ENCODE measurements around the gene SPATA2L.

SPATA2L gene

GRCh38 chr16:89701425-89702406 is at the start of gene SPATA2L:
SPATA2L (minus strand) TSS chr16:89701705; CDS start chr16:89701232, 473 bp downstream.
- Histone ChIP-seq H3K4me1 (ENCODE audit: insufficient read depth, low read length) (peaks cover 8% of the 10 kb centered on the region), H3K36me3 (ENCODE audit: insufficient read depth, low read length) (no peaks in the 10 kb centered on the region), H3K9me3 (ENCODE audit: low read length) (no peaks in the 10 kb centered on the region), H3K27me3 (ENCODE audit: control insufficient read depth in 1 of 2, insufficient read depth in 2 of 2, low read length in 2 of 2) (peaks cover 0 to 40% of the 10 kb centered on the region in 2 donors), H3K27ac (ENCODE audit: low read depth, low read length) (peak within 1 kb of the TSS; percentile 1), H3K9ac (ENCODE audit: low read length) (no peak within 1 kb of the TSS), H3K4me3 (ENCODE audit: low read depth in 1 of 2, low read length in 2 of 2) (peak within 1 kb of the TSS; percentile 50 to 58)

GRCh38 chr16:89749637-89750036 is 48.1 kb upstream of the SPATA2L start:
- no peak overlapping the region for H3K9ac ChIP-seq (ENCODE audit: low read length)
- H3K27ac ChIP-seq (ENCODE audit: low read depth, low read length), result no peak overlapping the region
- H3K36me3 ChIP-seq (ENCODE audit: insufficient read depth, low read length), result no peaks in the 10 kb centered on the region
- H3K4me1 ChIP-seq (ENCODE audit: insufficient read depth, low read length), result no peaks in the 10 kb centered on the region
- H3K9me3 ChIP-seq (ENCODE audit: low read length), result no peaks in the 10 kb centered on the region
- no peaks in the 10 kb centered on the region for H3K27me3 ChIP-seq (ENCODE audit: control insufficient read depth in 1 of 2, insufficient read depth in 2 of 2, low read length in 2 of 2)
- no peak overlapping the region for H3K4me3 ChIP-seq (ENCODE audit: low read depth in 1 of 2, low read length in 2 of 2)

- Histone ChIP-seq H3K36me3 (ENCODE audit: insufficient read depth, low read length) (no peaks in the 10 kb centered on the region), H3K4me1 (ENCODE audit: insufficient read depth, low read length) (no peaks in the 10 kb centered on the region)
Measured at GRCh38 chr16:89748921-89749320, 47.4 kb upstream of the SPATA2L start.

GRCh38 chr16:89748076-89748475 is 46.6 kb upstream of the SPATA2L start:
- Histone ChIP-seq H3K4me1 (ENCODE audit: insufficient read depth, low read length) (no peaks in the 10 kb centered on the region), H3K4me3 (ENCODE audit: low read depth in 1 of 2, low read length in 2 of 2) (no peak overlapping the region), H3K27me3 (ENCODE audit: control insufficient read depth in 1 of 2, insufficient read depth in 2 of 2, low read length in 2 of 2) (no peaks in the 10 kb centered on the region), H3K27ac (ENCODE audit: low read depth, low read length) (no peak overlapping the region), H3K36me3 (ENCODE audit: insufficient read depth, low read length) (no peaks in the 10 kb centered on the region), H3K9me3 (ENCODE audit: low read length) (no peaks in the 10 kb centered on the region), H3K9ac (ENCODE audit: low read length) (no peak overlapping the region)

More at GRCh38 chr16:89748921-89749320, 47.4 kb upstream of the SPATA2L start:
- no peaks in the 10 kb centered on the region for H3K27me3 ChIP-seq (ENCODE audit: control insufficient read depth in 1 of 2, insufficient read depth in 2 of 2, low read length in 2 of 2)
- no peak overlapping the region for H3K9ac ChIP-seq (ENCODE audit: low read length)
- no peaks in the 10 kb centered on the region for H3K9me3 ChIP-seq (ENCODE audit: low read length)
- no peak overlapping the region for H3K27ac ChIP-seq (ENCODE audit: low read depth, low read length)
- no peak overlapping the region for H3K4me3 ChIP-seq (ENCODE audit: low read depth in 1 of 2, low read length in 2 of 2)

- Histone ChIP-seq H3K36me3 (ENCODE audit: insufficient read depth, low read length) (no peaks in the 10 kb centered on the region), H3K27ac (ENCODE audit: low read depth, low read length) (no peak overlapping the region), H3K9ac (ENCODE audit: low read length) (no peak overlapping the region), H3K4me1 (ENCODE audit: insufficient read depth, low read length) (no peaks in the 10 kb centered on the region), H3K4me3 (ENCODE audit: low read depth in 1 of 2, low read length in 2 of 2) (no peak overlapping the region), H3K9me3 (ENCODE audit: low read length) (no peaks in the 10 kb centered on the region), H3K27me3 (ENCODE audit: control insufficient read depth in 1 of 2, insufficient read depth in 2 of 2, low read length in 2 of 2) (no peaks in the 10 kb centered on the region)
Measured at GRCh38 chr16:89746043-89746442, 44.5 kb upstream of the SPATA2L start.

GRCh38 chr16:89744813-89745212 is 43.3 kb upstream of the SPATA2L start:
- Histone ChIP-seq H3K4me1 (ENCODE audit: insufficient read depth, low read length) (no peaks in the 10 kb centered on the region), H3K9me3 (ENCODE audit: low read length) (no peaks in the 10 kb centered on the region), H3K27ac (ENCODE audit: low read depth, low read length) (no peak overlapping the region), H3K4me3 (ENCODE audit: low read depth in 1 of 2, low read length in 2 of 2) (no peak overlapping the region), H3K27me3 (ENCODE audit: control insufficient read depth in 1 of 2, insufficient read depth in 2 of 2, low read length in 2 of 2) (no peaks in the 10 kb centered on the region), H3K9ac (ENCODE audit: low read length) (no peak overlapping the region), H3K36me3 (ENCODE audit: insufficient read depth, low read length) (peaks cover 2% of the 10 kb centered on the region)

GRCh38 chr16:89742948-89743347 is 41.4 kb upstream of the SPATA2L start:
- Histone ChIP-seq H3K4me1 (ENCODE audit: insufficient read depth, low read length) (no peaks in the 10 kb centered on the region), H3K27ac (ENCODE audit: low read depth, low read length) (no peak overlapping the region), H3K36me3 (ENCODE audit: insufficient read depth, low read length) (peaks cover 20% of the 10 kb centered on the region), H3K27me3 (ENCODE audit: control insufficient read depth in 1 of 2, insufficient read depth in 2 of 2, low read length in 2 of 2) (no peaks in the 10 kb centered on the region), H3K9me3 (ENCODE audit: low read length) (no peaks in the 10 kb centered on the region), H3K4me3 (ENCODE audit: low read depth in 1 of 2, low read length in 2 of 2) (no peak overlapping the region), H3K9ac (ENCODE audit: low read length) (no peak overlapping the region)

GRCh38 chr16:89741342-89742014 is 40.0 kb upstream of the SPATA2L start:
- peaks cover 35% of the 10 kb centered on the region for H3K36me3 ChIP-seq (ENCODE audit: insufficient read depth, low read length)
- H3K4me3 ChIP-seq (ENCODE audit: low read depth in 1 of 2, low read length in 2 of 2), result no peak overlapping the region
- H3K9ac ChIP-seq (ENCODE audit: low read length), result no peak overlapping the region
- no peak overlapping the region for H3K27ac ChIP-seq (ENCODE audit: low read depth, low read length)
- H3K4me1 ChIP-seq (ENCODE audit: insufficient read depth, low read length), result no peaks in the 10 kb centered on the region
- no peaks in the 10 kb centered on the region for H3K27me3 ChIP-seq (ENCODE audit: control insufficient read depth in 1 of 2, insufficient read depth in 2 of 2, low read length in 2 of 2)
- H3K9me3 ChIP-seq (ENCODE audit: low read length), result no peaks in the 10 kb centered on the region

GRCh38 chr16:89739383-89739782 is 37.9 kb upstream of the SPATA2L start:
- Histone ChIP-seq H3K27ac (ENCODE audit: low read depth, low read length) (no peak overlapping the region), H3K9me3 (ENCODE audit: low read length) (no peaks in the 10 kb centered on the region), H3K36me3 (ENCODE audit: insufficient read depth, low read length) (peaks cover 56% of the 10 kb centered on the region), H3K27me3 (ENCODE audit: control insufficient read depth in 1 of 2, insufficient read depth in 2 of 2, low read length in 2 of 2) (no peaks in the 10 kb centered on the region), H3K4me1 (ENCODE audit: insufficient read depth, low read length) (no peaks in the 10 kb centered on the region), H3K4me3 (ENCODE audit: low read depth in 1 of 2, low read length in 2 of 2) (no peak overlapping the region), H3K9ac (ENCODE audit: low read length) (no peak overlapping the region)

GRCh38 chr16:89738538-89739317 is 37.2 kb upstream of the SPATA2L start:
- H3K36me3 ChIP-seq (ENCODE audit: insufficient read depth, low read length), result peaks cover 62% of the 10 kb centered on the region
- no peak overlapping the region for H3K27ac ChIP-seq (ENCODE audit: low read depth, low read length)
- no peak overlapping the region for H3K9ac ChIP-seq (ENCODE audit: low read length)
- no peaks in the 10 kb centered on the region for H3K27me3 ChIP-seq (ENCODE audit: control insufficient read depth in 1 of 2, insufficient read depth in 2 of 2, low read length in 2 of 2)
- H3K4me1 ChIP-seq (ENCODE audit: insufficient read depth, low read length), result no peaks in the 10 kb centered on the region
- no peak overlapping the region for H3K4me3 ChIP-seq (ENCODE audit: low read depth in 1 of 2, low read length in 2 of 2)
- H3K9me3 ChIP-seq (ENCODE audit: low read length), result no peaks in the 10 kb centered on the region

- Histone ChIP-seq H3K27ac (ENCODE audit: low read depth, low read length) (no peak overlapping the region), H3K27me3 (ENCODE audit: control insufficient read depth in 1 of 2, insufficient read depth in 2 of 2, low read length in 2 of 2) (no peaks in the 10 kb centered on the region), H3K36me3 (ENCODE audit: insufficient read depth, low read length) (peaks cover 69% of the 10 kb centered on the region), H3K4me1 (ENCODE audit: insufficient read depth, low read length) (no peaks in the 10 kb centered on the region), H3K9ac (ENCODE audit: low read length) (no peak overlapping the region), H3K4me3 (ENCODE audit: low read depth in 1 of 2, low read length in 2 of 2) (no peak overlapping the region), H3K9me3 (ENCODE audit: low read length) (no peaks in the 10 kb centered on the region)
Measured at GRCh38 chr16:89738072-89738377, 36.5 kb upstream of the SPATA2L start.
